Activated naive CD8-positive, alpha-beta T cell treated with anti-CD3 and anti-CD28 coated beads, Interleukin-2, amount 50 U/mL, for 24 hours (primary cell): Measurements from ENCODE around the gene ZBTB7C.

Source experiments
- ATAC-seq: fragments of 150-1000 bp; cut with Tn5 transposase; one replicate; pipeline ENCODE4 v1.10.0; 2021
- DNase-seq: peaks from one replicate; pipeline ENCODE4 v3.0.0; 2021
- H3K27ac Mint-ChIP-seq: one replicate; pipeline ENCODE4 v1.8.0; 2021; ENCODE audit warnings: mild to moderate bottlenecking, mixed read lengths
- H3K27me3 Mint-ChIP-seq: one replicate; pipeline ENCODE4 v1.8.0; 2021; ENCODE audit warnings: mixed read lengths
- H3K36me3 Mint-ChIP-seq: one replicate; pipeline ENCODE4 v1.8.0; 2021; ENCODE audit warnings: low read depth, mixed read lengths
- H3K4me1 Mint-ChIP-seq: one replicate; pipeline ENCODE4 v1.8.0; 2021; ENCODE audit warnings: mixed read lengths
- H3K4me3 Mint-ChIP-seq: one replicate; pipeline ENCODE4 v1.8.0; 2021; ENCODE audit warnings: mild to moderate bottlenecking, moderate library complexity, mixed read lengths
- H3K9me3 Mint-ChIP-seq: one replicate; pipeline ENCODE4 v1.8.0; 2021; ENCODE audit warnings: mixed read lengths

ZBTB7C gene

GRCh38 chr18:48019557-48020325 lies 389.4 kb downstream of the ZBTB7C start:
- peaks cover 3% of the 10 kb centered on the region for H3K9me3 Mint-ChIP-seq
- no peak overlapping the region for H3K27ac Mint-ChIP-seq
- no peak overlapping the region for H3K4me3 Mint-ChIP-seq
- H3K36me3 Mint-ChIP-seq: no peaks in the 10 kb centered on the region
- H3K27me3 Mint-ChIP-seq: peaks cover 22% of the 10 kb centered on the region
- H3K4me1 Mint-ChIP-seq: peaks cover 4% of the 10 kb centered on the region
- no peak for DNase-seq
- no peak for ATAC-seq

- H3K9me3 Mint-ChIP-seq: peaks cover 6% of the 10 kb centered on the region
- DNase-seq (no peak), ATAC-seq (no peak)
- H3K4me3 Mint-ChIP-seq: no peak overlapping the region
- peaks cover 26% of the 10 kb centered on the region for H3K27me3 Mint-ChIP-seq
- peaks cover 4% of the 10 kb centered on the region for H3K4me1 Mint-ChIP-seq
- no peaks in the 10 kb centered on the region for H3K36me3 Mint-ChIP-seq
- H3K27ac Mint-ChIP-seq: no peak overlapping the region
These were observed 390.3 kb downstream of the ZBTB7C start for GRCh38 chr18:48018851-48019250.

- ATAC-seq (no peak), DNase-seq (no peak)
- Mint-ChIP-seq H3K27me3 (peaks cover 23% of the 10 kb centered on the region), H3K4me3 (no peak overlapping the region), H3K4me1 (peaks cover 4% of the 10 kb centered on the region), H3K36me3 (no peaks in the 10 kb centered on the region), H3K27ac (no peak overlapping the region), H3K9me3 (peaks cover 6% of the 10 kb centered on the region)
These were observed 391.5 kb downstream of the ZBTB7C start for GRCh38 chr18:48017635-48018034.

- Mint-ChIP-seq H3K27ac (no peak overlapping the region), H3K4me3 (no peak overlapping the region), H3K27me3 (peaks cover 23% of the 10 kb centered on the region), H3K9me3 (peaks cover 6% of the 10 kb centered on the region), H3K4me1 (peaks cover 6% of the 10 kb centered on the region), H3K36me3 (no peaks in the 10 kb centered on the region)
- no peak for ATAC-seq
- DNase-seq: no peak
These were observed 396.0 kb downstream of the ZBTB7C start for GRCh38 chr18:48013162-48013561.

- Mint-ChIP-seq H3K4me3 (no peak overlapping the region), H3K27ac (no peak overlapping the region), H3K9me3 (peaks cover 6% of the 10 kb centered on the region), H3K4me1 (peaks cover 8% of the 10 kb centered on the region), H3K36me3 (no peaks in the 10 kb centered on the region), H3K27me3 (peaks cover 19% of the 10 kb centered on the region)
- DNase-seq: no peak
- ATAC-seq: no peak
These were observed 397.2 kb downstream of the ZBTB7C start for GRCh38 chr18:48011926-48012465.

GRCh38 chr18:48010264-48010663 lies 398.9 kb downstream of the ZBTB7C start:
- H3K9me3 Mint-ChIP-seq: peaks cover 6% of the 10 kb centered on the region
- peaks cover 8% of the 10 kb centered on the region for H3K4me1 Mint-ChIP-seq
- no peak for ATAC-seq
- H3K27ac Mint-ChIP-seq: no peak overlapping the region
- H3K36me3 Mint-ChIP-seq: no peaks in the 10 kb centered on the region
- no peak for DNase-seq
- no peak overlapping the region for H3K4me3 Mint-ChIP-seq
- H3K27me3 Mint-ChIP-seq: peaks cover 19% of the 10 kb centered on the region

- ATAC-seq (no peak), DNase-seq (no peak)
- Mint-ChIP-seq H3K27me3 (peaks cover 13% of the 10 kb centered on the region), H3K36me3 (no peaks in the 10 kb centered on the region), H3K9me3 (no peaks in the 10 kb centered on the region), H3K4me3 (peak overlapping the region; percentile 64), H3K4me1 (peaks cover 10% of the 10 kb centered on the region), H3K27ac (no peak overlapping the region)
These were observed 400.0 kb downstream of the ZBTB7C start for GRCh38 chr18:48009116-48009745.

GRCh38 chr18:48007955-48008701 lies 401.1 kb downstream of the ZBTB7C start:
- peaks cover 13% of the 10 kb centered on the region for H3K27me3 Mint-ChIP-seq
- H3K4me3 Mint-ChIP-seq: peak overlapping the region; percentile 64
- peaks cover 10% of the 10 kb centered on the region for H3K4me1 Mint-ChIP-seq
- DNase-seq (peak; percentile 53), ATAC-seq (peak; percentile 64)
- H3K9me3 Mint-ChIP-seq: no peaks in the 10 kb centered on the region
- H3K27ac Mint-ChIP-seq: no peak overlapping the region
- no peaks in the 10 kb centered on the region for H3K36me3 Mint-ChIP-seq

GRCh38 chr18:48007381-48007780 lies 401.8 kb downstream of the ZBTB7C start:
- DNase-seq (no peak), ATAC-seq (no peak)
- no peaks in the 10 kb centered on the region for H3K36me3 Mint-ChIP-seq
- no peak overlapping the region for H3K4me3 Mint-ChIP-seq
- peaks cover 10% of the 10 kb centered on the region for H3K4me1 Mint-ChIP-seq
- no peaks in the 10 kb centered on the region for H3K9me3 Mint-ChIP-seq
- peaks cover 13% of the 10 kb centered on the region for H3K27me3 Mint-ChIP-seq
- H3K27ac Mint-ChIP-seq: no peak overlapping the region

- H3K9me3 Mint-ChIP-seq: no peaks in the 10 kb centered on the region
- peaks cover 10% of the 10 kb centered on the region for H3K4me1 Mint-ChIP-seq
- H3K27me3 Mint-ChIP-seq: peaks cover 13% of the 10 kb centered on the region
- ATAC-seq: no peak
- DNase-seq: no peak
- H3K4me3 Mint-ChIP-seq: no peak overlapping the region
- no peak overlapping the region for H3K27ac Mint-ChIP-seq
- H3K36me3 Mint-ChIP-seq: no peaks in the 10 kb centered on the region
These were observed 402.6 kb downstream of the ZBTB7C start for GRCh38 chr18:48006415-48007175.

- no peak overlapping the region for H3K4me3 Mint-ChIP-seq
- H3K36me3 Mint-ChIP-seq: no peaks in the 10 kb centered on the region
- no peak overlapping the region for H3K27ac Mint-ChIP-seq
- peaks cover 10% of the 10 kb centered on the region for H3K4me1 Mint-ChIP-seq
- H3K27me3 Mint-ChIP-seq: peaks cover 9% of the 10 kb centered on the region
- no peaks in the 10 kb centered on the region for H3K9me3 Mint-ChIP-seq
- ATAC-seq (no peak), DNase-seq (no peak)
These were observed 404.6 kb downstream of the ZBTB7C start for GRCh38 chr18:48004577-48004976.

GRCh38 chr18:48003426-48004349 lies 405.5 kb downstream of the ZBTB7C start:
- H3K27ac Mint-ChIP-seq: no peak overlapping the region
- H3K36me3 Mint-ChIP-seq: no peaks in the 10 kb centered on the region
- ATAC-seq: peak; percentile 48
- H3K27me3 Mint-ChIP-seq: peaks cover 4% of the 10 kb centered on the region
- no peak for DNase-seq
- no peaks in the 10 kb centered on the region for H3K9me3 Mint-ChIP-seq
- H3K4me1 Mint-ChIP-seq: peaks cover 6% of the 10 kb centered on the region
- no peak overlapping the region for H3K4me3 Mint-ChIP-seq

GRCh38 chr18:48002933-48003365 lies 406.2 kb downstream of the ZBTB7C start:
- DNase-seq: no peak
- no peaks in the 10 kb centered on the region for H3K36me3 Mint-ChIP-seq
- no peak for ATAC-seq
- no peak overlapping the region for H3K4me3 Mint-ChIP-seq
- peaks cover 2% of the 10 kb centered on the region for H3K27me3 Mint-ChIP-seq
- H3K27ac Mint-ChIP-seq: no peak overlapping the region
- peaks cover 4% of the 10 kb centered on the region for H3K4me1 Mint-ChIP-seq
- H3K9me3 Mint-ChIP-seq: no peaks in the 10 kb centered on the region
